WTC11 (cell line): ENCODE measurements around the gene GTF2H4. TPM values are rescaled to one million over a fixed set of nuclear protein-coding genes. Genes with fewer than 3 reads are reported as not detected.

Source experiments
- ATAC-seq: fragments of 200-7000 bp; cut with Tn5 transposase; 2 replicates; pipeline ENCODE4 v1.10.0; 2021; ENCODE audit warnings: mild to moderate bottlenecking, moderate library complexity
- CTCF ChIA-PET: fragments of 300-600 bp; sonication (Branson Sonifier 250); formaldehyde crosslinking; loops from one replicate; lab custom pipeline; 2021; ENCODE audit warnings: antibody characterized with exemption; lab: Charles Lee
- POLR2A ChIA-PET: fragments of 350-600 bp; sonication (Branson Sonifier 250); formaldehyde crosslinking; loops from one replicate; lab custom pipeline; 2021; ENCODE audit warnings: antibody characterized with exemption; lab: Charles Lee
- DNase-seq: peaks from one replicate; pipeline ENCODE4 v3.0.0; 2021; ENCODE audit warnings: low spot score
- H3K27ac Mint-ChIP-seq: 2 replicates; pipeline ENCODE4 v1.8.0; 2021; ENCODE audit warnings: mixed read lengths
- H3K27me3 Mint-ChIP-seq: 2 replicates; pipeline ENCODE4 v1.8.0; 2021; ENCODE audit warnings: low read depth, mild to moderate bottlenecking, moderate library complexity, mixed read lengths
- H3K36me3 Mint-ChIP-seq: 2 replicates; pipeline ENCODE4 v1.8.0; 2021; ENCODE audit warnings: mixed read lengths
- H3K4me1 Mint-ChIP-seq: 2 replicates; pipeline ENCODE4 v1.8.0; 2022; ENCODE audit warnings: mixed read lengths
- H3K4me3 Mint-ChIP-seq: 2 replicates; pipeline ENCODE4 v1.8.0; 2021; ENCODE audit warnings: mild to moderate bottlenecking, moderate library complexity, mixed read lengths
- H3K9me3 Mint-ChIP-seq: 2 replicates; pipeline ENCODE4 v1.8.0; 2021; ENCODE audit warnings: mixed read lengths
- CREM ChIP-seq: sonication (generic); formaldehyde crosslinking; IDR thresholded peaks from 2 replicates; pipeline ENCODE4 v1.8.1; 2022; ENCODE audit warnings: mild to moderate bottlenecking, missing genetic modification reagents, moderate library complexity
- NFE2L1 ChIP-seq: sonication (generic); formaldehyde crosslinking; IDR thresholded peaks from 2 replicates; pipeline ENCODE4 v1.8.1; 2023; ENCODE audit warnings: missing genetic modification reagents
- PRRX2 ChIP-seq: fragments of 250-450 bp; sonication (Bioruptor Pico); IDR thresholded peaks from 2 replicates; pipeline ENCODE4 v1.8.0; 2021; ENCODE audit warnings: mild to moderate bottlenecking
- ZNF317 ChIP-seq: sonication (generic); formaldehyde crosslinking; IDR thresholded peaks from 2 replicates; pipeline ENCODE4 v1.8.1; 2023; ENCODE audit warnings: low read depth, mild to moderate bottlenecking, moderate library complexity, missing genetic modification reagents, borderline replicate concordance
- microRNA-seq: library from miRNA; unstranded; fragments of <30 nt; microRNA quantifications from one replicate; pipeline ENCODE4 v1.2.0, GENCODE V29; 2022; ENCODE audit warnings: borderline number of aligned reads
- total RNA-seq: library from RNA; stranded (reverse); gene quantifications from 3 replicates; pipeline ENCODE4 v1.2.3, GENCODE V29; 2021

The GTF2H4 gene
- total RNA-seq, 1 experiment from 2014 or later: 49.2 TPM

- Mint-ChIP-seq H3K4me3 (no peak overlapping the region), H3K27me3 (peaks cover 8% of the 10 kb centered on the region), H3K36me3 (no peaks in the 10 kb centered on the region), H3K9me3 (peaks cover 25% of the 10 kb centered on the region), H3K27ac (no peak overlapping the region), H3K4me1 (peaks cover 4% of the 10 kb centered on the region; the same call in 1 of the 2 replicates)
- ChIA-PET POLR2A (no interaction called here), CTCF (no interaction called here)
- ATAC-seq: no peak
- TF ChIP-seq ZNF317: no peak
- TF ChIP-seq PRRX2 (CRISPR knock-in tag): no peak
- no peak for TF ChIP-seq NFE2L1 (CRISPR knock-in tag)
- TF ChIP-seq CREM (CRISPR knock-in tag): no peak
- no peak for DNase-seq
Observed at GRCh38 chr6:30963641-30964040, 55.6 kb downstream of the GTF2H4 start.

Small RNA genes lying within 50 kb of the gene (microRNA-seq; reads per million reads assigned to microRNA genes)
- gene MIR4640: 2.1 reads per million

Other genes with a start within 250 kb of the GTF2H4 start
- 27.3 to 32.2 TPM (median 30.6 TPM) in 3 replicates for gene DHX16, start 235.2 kb upstream of the GTF2H4 start, total RNA-seq
- 25.6 to 36.5 TPM (median 26.2 TPM) in 3 replicates for gene PPP1R18, start 221.6 kb upstream of the GTF2H4 start, total RNA-seq
- 31.2 to 33.3 TPM (median 31.3 TPM) in 3 replicates for gene NRM, start 217.2 kb upstream of the GTF2H4 start, total RNA-seq
- 95.9 to 100 TPM (median 97.9 TPM) in 3 replicates for gene MDC1, start 190.9 kb upstream of the GTF2H4 start, total RNA-seq
- gene TUBB, start 187.9 kb upstream of the GTF2H4 start, total RNA-seq: 1,503 to 1,570 TPM (median 1,542 TPM) in 3 replicates
- 110 to 121 TPM (median 120 TPM) in 3 replicates for gene FLOT1, start 165.5 kb upstream of the GTF2H4 start, total RNA-seq
- 61.2 to 82.4 TPM (median 61.5 TPM) in 3 replicates for gene IER3, start 163.7 kb upstream of the GTF2H4 start, total RNA-seq
- gene DDR1, start 23.7 kb upstream of the GTF2H4 start, total RNA-seq: 195 to 230 TPM (median 203 TPM) in 3 replicates
- 65.6 to 74.1 TPM (median 69.9 TPM) in 3 replicates for gene VARS2, start 6.0 kb downstream of the GTF2H4 start, total RNA-seq
- gene SFTA2, start 24.0 kb downstream of the GTF2H4 start, total RNA-seq: 0.66 to 0.80 TPM in 2 of 3 replicates, not detected in the other
- gene MUCL3, start 32.8 kb downstream of the GTF2H4 start, total RNA-seq: 0.15 to 0.21 TPM (median 0.18 TPM) in 3 replicates
- not detected in 3 replicates for gene MUC21, start 75.5 kb downstream of the GTF2H4 start, total RNA-seq
- gene MUC22, start 102.3 kb downstream of the GTF2H4 start, total RNA-seq: not detected in 3 replicates
- not detected in 3 replicates for gene C6orf15, start 204.4 kb downstream of the GTF2H4 start, total RNA-seq
- 0.11 to 0.66 TPM (median 0.34 TPM) in 3 replicates for gene PSORS1C1, start 206.6 kb downstream of the GTF2H4 start, total RNA-seq
- not detected in 3 replicates for gene CDSN, start 212.2 kb downstream of the GTF2H4 start, total RNA-seq
- 0.55 to 0.85 TPM (median 0.78 TPM) in 3 replicates for gene PSORS1C2, start 230.9 kb downstream of the GTF2H4 start, total RNA-seq
- gene CCHCR1, start 249.6 kb downstream of the GTF2H4 start, total RNA-seq: 58.7 to 62.6 TPM (median 61.4 TPM) in 3 replicates